ENCODE results near the gene NDNF. TPM values are rescaled to one million over a fixed set of nuclear protein-coding genes. Genes with fewer than 3 reads are reported as not detected.

The NDNF gene
- total and polyA plus RNA-seq, 2 experiments from 2014 or later: 13.6 to 30.5 TPM

GRCh38 chr4:120995266-120996010 lies 76.9 kb downstream of the NDNF start:
- Histone ChIP-seq H3K4me3 (no peak overlapping the region), H3K9me2 (replicated peaks; ENCODE audit: insufficient read depth) (no peaks in the 10 kb centered on the region)
- WGBS (ENCODE audit: low lambda C conversion rate, missing lambda C conversion rate): 83% methylated on average over 1 of the region's 1 CpG

DNA sequence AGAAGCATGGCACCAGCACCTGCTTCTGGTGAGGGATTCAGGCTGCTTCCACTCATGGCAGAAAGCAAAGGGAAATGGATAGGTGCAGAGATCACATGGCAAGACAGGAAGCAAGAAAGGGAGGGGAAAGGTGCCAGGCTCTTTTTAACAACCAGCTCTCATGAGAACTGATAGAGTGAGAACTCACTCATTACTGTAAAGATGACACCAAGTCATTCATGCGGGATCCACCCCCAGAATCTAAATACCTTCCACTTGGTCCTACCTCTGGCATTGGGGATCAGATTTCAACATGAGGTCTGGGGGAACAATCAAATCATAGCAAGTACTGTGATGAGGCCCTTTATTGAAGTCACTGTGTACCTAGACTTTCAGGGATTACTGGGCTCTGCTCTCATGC lies 77.8 kb downstream of the NDNF start:
- H3K79me2 ChIP-seq: no peaks in the 10 kb centered on the region
- no peak overlapping the region for H2AFZ ChIP-seq
- H3K36me3 ChIP-seq (replicated peaks; ENCODE audit: insufficient read depth, low read depth): no peaks in the 10 kb centered on the region
- no peak overlapping the region for H3K27ac ChIP-seq
- no peaks in the 10 kb centered on the region for H3K9me2 ChIP-seq (replicated peaks; ENCODE audit: insufficient read depth)
- no peaks in the 10 kb centered on the region for H4K20me1 ChIP-seq (ENCODE audit: insufficient read depth, poor library complexity, severe bottlenecking)
- no peaks in the 10 kb centered on the region for H3K4me1 ChIP-seq (ENCODE audit: insufficient read depth)
- no peak overlapping the region for H3K4me3 ChIP-seq
- no peaks in the 10 kb centered on the region for H3K9me3 ChIP-seq (ENCODE audit: low read depth)
- H3K4me2 ChIP-seq: no peak overlapping the region
- WGBS (ENCODE audit: low lambda C conversion rate, missing lambda C conversion rate): 86% methylated on average over 1 of the region's 1 CpG
- DNase-seq (ENCODE audit: low spot score): no peak
- H3K27me3 ChIP-seq: no peaks in the 10 kb centered on the region
- TF ChIP-seq EZH2phosphoT487 (IDR thresholded peaks at IDR 0.05; ENCODE audit: low read depth, severe bottlenecking, unreplicated experiment): no peak
- no peak for TF ChIP-seq EZH2 (IDR thresholded peaks at IDR 0.05; ENCODE audit: borderline replicate concordance)
- TF ChIP-seq, protein P1, sequence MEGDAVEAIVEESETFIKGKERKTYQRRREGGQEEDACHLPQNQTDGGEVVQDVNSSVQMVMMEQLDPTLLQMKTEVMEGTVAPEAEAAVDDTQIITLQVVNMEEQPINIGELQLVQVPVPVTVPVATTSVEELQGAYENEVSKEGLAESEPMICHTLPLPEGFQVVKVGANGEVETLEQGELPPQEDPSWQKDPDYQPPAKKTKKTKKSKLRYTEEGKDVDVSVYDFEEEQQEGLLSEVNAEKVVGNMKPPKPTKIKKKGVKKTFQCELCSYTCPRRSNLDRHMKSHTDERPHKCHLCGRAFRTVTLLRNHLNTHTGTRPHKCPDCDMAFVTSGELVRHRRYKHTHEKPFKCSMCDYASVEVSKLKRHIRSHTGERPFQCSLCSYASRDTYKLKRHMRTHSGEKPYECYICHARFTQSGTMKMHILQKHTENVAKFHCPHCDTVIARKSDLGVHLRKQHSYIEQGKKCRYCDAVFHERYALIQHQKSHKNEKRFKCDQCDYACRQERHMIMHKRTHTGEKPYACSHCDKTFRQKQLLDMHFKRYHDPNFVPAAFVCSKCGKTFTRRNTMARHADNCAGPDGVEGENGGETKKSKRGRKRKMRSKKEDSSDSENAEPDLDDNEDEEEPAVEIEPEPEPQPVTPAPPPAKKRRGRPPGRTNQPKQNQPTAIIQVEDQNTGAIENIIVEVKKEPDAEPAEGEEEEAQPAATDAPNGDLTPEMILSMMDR (IDR thresholded peaks at IDR 0.05; ENCODE audit: poor library complexity): no peak

More at GRCh38 chr4:120995266-120996010, 76.9 kb downstream of the NDNF start:
- Histone ChIP-seq H3K9me3 (ENCODE audit: low read depth) (no peaks in the 10 kb centered on the region), H4K20me1 (ENCODE audit: insufficient read depth, poor library complexity, severe bottlenecking) (no peaks in the 10 kb centered on the region), H3K36me3 (replicated peaks; ENCODE audit: insufficient read depth, low read depth) (no peaks in the 10 kb centered on the region), H3K4me1 (ENCODE audit: insufficient read depth) (no peaks in the 10 kb centered on the region), H3K4me2 (no peak overlapping the region), H2AFZ (no peak overlapping the region), H3K27ac (no peak overlapping the region), H3K27me3 (no peaks in the 10 kb centered on the region), H3K79me2 (no peaks in the 10 kb centered on the region)
- DNase-seq (ENCODE audit: low spot score): no peak
- TF ChIP-seq, protein P1 (IDR thresholded peaks at IDR 0.05; ENCODE audit: poor library complexity): no peak
- no peak for TF ChIP-seq EZH2 (IDR thresholded peaks at IDR 0.05; ENCODE audit: borderline replicate concordance)
- no peak for TF ChIP-seq EZH2phosphoT487 (IDR thresholded peaks at IDR 0.05; ENCODE audit: low read depth, severe bottlenecking, unreplicated experiment)

DNA sequence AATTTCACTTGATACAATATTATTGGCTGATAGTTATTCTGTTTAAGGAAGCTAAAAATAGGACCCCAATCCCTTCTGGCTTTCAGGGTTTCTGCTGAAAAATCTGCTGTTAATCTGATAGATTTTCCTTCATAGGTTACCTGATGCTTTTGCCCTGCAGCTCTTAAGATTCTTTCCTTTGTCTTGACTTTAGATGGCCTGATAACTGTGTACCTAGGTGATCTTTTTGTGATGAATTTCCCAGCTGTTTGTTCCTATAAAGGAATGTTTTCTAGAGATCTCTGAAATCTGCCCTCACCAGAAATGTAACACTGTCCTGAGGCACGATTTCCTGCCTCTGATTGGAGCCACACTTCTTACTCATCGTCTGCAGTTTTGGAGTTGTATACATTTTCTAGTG lies 80.5 kb downstream of the NDNF start:
- WGBS (ENCODE audit: low lambda C conversion rate, missing lambda C conversion rate): 76% methylated on average over 2 of the region's 2 CpGs
- TF ChIP-seq EZH2phosphoT487 (IDR thresholded peaks at IDR 0.05; ENCODE audit: low read depth, severe bottlenecking, unreplicated experiment): no peak
- TF ChIP-seq EZH2 (IDR thresholded peaks at IDR 0.05; ENCODE audit: borderline replicate concordance): no peak
- TF ChIP-seq, protein P1 (IDR thresholded peaks at IDR 0.05; ENCODE audit: poor library complexity): no peak
- H3K36me3 ChIP-seq (replicated peaks; ENCODE audit: insufficient read depth, low read depth): no peaks in the 10 kb centered on the region
- no peak overlapping the region for H3K27ac ChIP-seq
- no peaks in the 10 kb centered on the region for H3K4me1 ChIP-seq (ENCODE audit: insufficient read depth)
- H3K4me2 ChIP-seq: no peak overlapping the region
- no peak overlapping the region for H3K4me3 ChIP-seq
- H3K27me3 ChIP-seq: no peaks in the 10 kb centered on the region
- no peaks in the 10 kb centered on the region for H3K79me2 ChIP-seq
- no peaks in the 10 kb centered on the region for H3K9me3 ChIP-seq (ENCODE audit: low read depth)
- no peaks in the 10 kb centered on the region for H4K20me1 ChIP-seq (ENCODE audit: insufficient read depth, poor library complexity, severe bottlenecking)
- no peak overlapping the region for H2AFZ ChIP-seq
- DNase-seq (ENCODE audit: low spot score): no peak
- no peaks in the 10 kb centered on the region for H3K9me2 ChIP-seq (replicated peaks; ENCODE audit: insufficient read depth)
